GM12878 (cell line): ENCODE data around the gene HINFP. TPM values are rescaled to one million over a fixed set of nuclear protein-coding genes. Genes with fewer than 3 reads are reported as not detected.
A peak's percentile ranks its signal among the peaks of the same experiment; 100 is the strongest.

Experiments used
- ATAC-seq: fragments of 200-7000 bp; cut with Tn5 transposase; 3 replicates; pipeline ENCODE4 v1.9.1; 2020; ENCODE audit warnings: mild to moderate bottlenecking, moderate library complexity
- BruUV-seq: library from RNA; stranded (reverse); fragments of 400-500 nt; replicated peaks from 2 replicates; lab custom pipeline; 2021; lab: Mats Ljungman, UMichigan
- CTCF ChIA-PET: fragments of 300-600 bp; sonication (Branson Sonifier 250); formaldehyde crosslinking; extraction: SDS; loops from one replicate; lab custom pipeline; 2021; ENCODE audit warnings: inconsistent platforms; lab: Yijun Ruan, JAX
- POLR2A ChIA-PET: fragments of 350-600 bp; formaldehyde crosslinking; extraction: SDS; loops from one replicate; lab custom pipeline; 2021; ENCODE audit warnings: inconsistent platforms; lab: Charles Lee
- RAD21 ChIA-PET: fragments of 300-600 bp; sonication (Branson Sonifier 250); formaldehyde crosslinking; loops from one replicate; lab custom pipeline; 2023; ENCODE audit warnings: antibody characterized with exemption; ENCODE audit not compliant: unreplicated experiment; lab: Charles Lee
- SMC1A ChIA-PET: fragments of 300-600 bp; sonication (Branson Sonifier 250); formaldehyde crosslinking; loops from one replicate; lab custom pipeline; 2023; ENCODE audit not compliant: unreplicated experiment, uncharacterized antibody; lab: Charles Lee
- DNase-seq: peaks from one replicate; pipeline ENCODE4 v3.0.0-alpha.2; 2011; ENCODE audit warnings: low read depth, low spot score
- FAIRE-seq: peaks from 3 replicates; lab custom pipeline; 2011; peaks lifted over from hg19 to GRCh38; lab: Jason Lieb, UNC
- H2AFZ ChIP-seq: 2 replicates; pipeline ENCODE4 v1.6.0; 2011; ENCODE audit warnings: low read depth, low read length, control low read depth; ENCODE audit not compliant: control insufficient read depth
- H3K27ac ChIP-seq: 2 replicates; pipeline ENCODE4 v1.5.1; 2011; ENCODE audit warnings: control low read depth; ENCODE audit not compliant: control insufficient read depth, insufficient read depth
- H3K27me3 ChIP-seq, 2 experiments: replicated peaks in 1 of 2; 2 replicates each; pipeline versions ENCODE4 v1.6.0 to v1.6.1; 2011; ENCODE audit warnings: low read length in 1 of 2; ENCODE audit not compliant: control insufficient read depth in 2 of 2, insufficient read depth in 2 of 2
- H3K36me3 ChIP-seq, 2 experiments: 2 replicates each; pipeline ENCODE4 v1.5.1; 2011; ENCODE audit warnings: low read length in 1 of 2; ENCODE audit not compliant: control insufficient read depth in 2 of 2, insufficient read depth in 2 of 2
- H3K4me1 ChIP-seq: 2 replicates; pipeline ENCODE4 v1.6.1; 2011; ENCODE audit warnings: mild to moderate bottlenecking, low read length, moderate library complexity, mixed read lengths; ENCODE audit not compliant: control insufficient read depth, insufficient read depth
- H3K4me2 ChIP-seq: 2 replicates; pipeline ENCODE4 v1.6.0; 2011; ENCODE audit warnings: control low read depth; ENCODE audit not compliant: control insufficient read depth, insufficient read depth
- H3K4me3 ChIP-seq: fragments of 200-600 bp; sonication (generic); 2 replicates; pipeline ENCODE4 v1.5.1; 2016
- H3K79me2 ChIP-seq: 2 replicates; pipeline ENCODE4 v1.6.0; 2011; ENCODE audit warnings: low read length; ENCODE audit not compliant: control insufficient read depth, insufficient read depth
- H3K9ac ChIP-seq: 2 replicates; pipeline ENCODE4 v1.8.0; 2011; ENCODE audit warnings: low read length, control low read depth, mixed read lengths; ENCODE audit not compliant: control insufficient read depth, insufficient read depth
- H3K9me3 ChIP-seq: replicated peaks from 3 replicates; pipeline ENCODE4 v1.5.1; 2011; ENCODE audit warnings: mild to moderate bottlenecking, low read length; ENCODE audit not compliant: control insufficient read depth, insufficient read depth
- H4K20me1 ChIP-seq: 2 replicates; pipeline ENCODE4 v1.6.0; 2011; ENCODE audit not compliant: control insufficient read depth, insufficient read depth
- CBX3 ChIP-seq: fragments of 200-600 bp; sonication (generic); IDR thresholded peaks from 2 replicates; pipeline ENCODE4 v1.6.1; 2016; ENCODE audit warnings: low read depth, borderline replicate concordance
- CBX5 ChIP-seq: sonication (generic); IDR thresholded peaks from 2 replicates; pipeline ENCODE4 v1.6.1; 2016; ENCODE audit warnings: low read depth, moderate library complexity, mild to moderate bottlenecking, inconsistent platforms
- CEBPB ChIP-seq, 2 experiments: fragments of 150-350 bp in 1 of 2; IDR thresholded peaks; 2 replicates each; pipeline ENCODE4 v1.6.1; 2012 to 2014; ENCODE audit warnings: low read depth in 2 of 2, low read length in 2 of 2, borderline replicate concordance in 1 of 2, inconsistent platforms in 1 of 2
- CREB1 ChIP-seq: IDR thresholded peaks from 2 replicates; pipeline ENCODE4 v1.6.1; 2012; ENCODE audit warnings: low read depth, mild to moderate bottlenecking, inconsistent platforms
- EGR1 ChIP-seq, 2 experiments: IDR thresholded peaks; 1 replicate in 1 of 2; 2 replicates in 1 of 2; pipeline ENCODE4 v1.6.1; 2011 to 2012; ENCODE audit warnings: low read depth in 2 of 2, low read length in 2 of 2, borderline replicate concordance in 1 of 2, mild to moderate bottlenecking in 1 of 2, moderate library complexity in 1 of 2
- EP300 ChIP-seq, 2 experiments: fragments of 150-350 bp in 1 of 2; IDR thresholded peaks; 2 replicates each; pipeline ENCODE4 v1.6.1; 2011 to 2012; ENCODE audit warnings: low read depth in 2 of 2, low read length in 2 of 2, borderline replicate concordance in 1 of 2, improper control_type of control experiment in 1 of 2, inconsistent platforms in 1 of 2; ENCODE audit not compliant: control insufficient read depth in 1 of 2
- ETV6 ChIP-seq, 2 experiments: fragments of 450-650 bp in 1 of 2; IDR thresholded peaks in 1 of 2; conservative IDR thresholded peaks in 1 of 2; 2 replicates each; pipeline ENCODE4 v1.6.1; 2014; ENCODE audit warnings: antibody characterized with exemption in 1 of 2, borderline replicate concordance in 1 of 2, low read depth in 1 of 2, mild to moderate bottlenecking in 1 of 2, moderate library complexity in 1 of 2
- HDAC6 ChIP-seq: fragments of 200-600 bp; sonication (generic); IDR thresholded peaks from one replicate; pipeline ENCODE4 v1.8.0; 2017; ENCODE audit warnings: antibody characterized with exemption; ENCODE audit not compliant: unreplicated experiment
- IRF5 ChIP-seq: fragments of 450-650 bp; IDR thresholded peaks from 2 replicates; pipeline ENCODE4 v1.6.1; 2017; ENCODE audit warnings: borderline replicate concordance
- MTA3 ChIP-seq: IDR thresholded peaks from 2 replicates; pipeline ENCODE4 v1.6.1; 2012; ENCODE audit warnings: low read length, inconsistent platforms, borderline replicate concordance
- NFIC ChIP-seq: IDR thresholded peaks from 2 replicates; pipeline ENCODE4 v1.6.1; 2012; ENCODE audit warnings: low read depth, mild to moderate bottlenecking, inconsistent platforms, low read length, moderate library complexity
- NRF1 ChIP-seq: conservative IDR thresholded peaks from 2 replicates; pipeline ENCODE4 v1.6.1; 2011; ENCODE audit warnings: mild to moderate bottlenecking, low read depth, low read length, improper control_type of control experiment
- PBX3 ChIP-seq: IDR thresholded peaks from 2 replicates; pipeline ENCODE4 v1.6.1; 2011; ENCODE audit warnings: mild to moderate bottlenecking, low read depth, low read length, moderate library complexity; ENCODE audit not compliant: insufficient replicate concordance
- RAD21 ChIP-seq: IDR thresholded peaks from 2 replicates; pipeline ENCODE4 v1.6.1; 2011; ENCODE audit warnings: mild to moderate bottlenecking, low read depth, low read length, moderate library complexity; ENCODE audit not compliant: insufficient read depth
- SIX5 ChIP-seq: IDR thresholded peaks from 2 replicates; pipeline ENCODE4 v1.6.1; 2011; ENCODE audit warnings: mild to moderate bottlenecking, low read depth, low read length, moderate library complexity; ENCODE audit not compliant: severe bottlenecking
- SMARCA5 ChIP-seq: fragments of 450-650 bp; IDR thresholded peaks from 2 replicates; pipeline ENCODE4 v1.6.1; 2017; ENCODE audit warnings: mild to moderate bottlenecking
- SMC3 ChIP-seq: IDR thresholded peaks from 2 replicates; pipeline ENCODE4 v1.6.1; 2011; ENCODE audit warnings: low read length, improper control_type of control experiment, borderline replicate concordance
- STAT1 ChIP-seq: fragments of 450-650 bp; conservative IDR thresholded peaks from 2 replicates; pipeline ENCODE4 v1.6.1; 2014; ENCODE audit warnings: antibody characterized with exemption, mild to moderate bottlenecking
- TBL1XR1 ChIP-seq: IDR thresholded peaks from 2 replicates; pipeline ENCODE4 v1.6.1; 2012; ENCODE audit warnings: low read depth, low read length, improper control_type of control experiment
- ZZZ3 ChIP-seq: IDR thresholded peaks from 2 replicates; pipeline ENCODE4 v1.6.1; 2011; ENCODE audit warnings: low read depth; ENCODE audit not compliant: control insufficient read depth, insufficient read length
- WGBS: methylation state at CpG from one replicate; pipeline ENCODE4 v1.1.6; 2016; ENCODE audit warnings: low lambda C conversion rate; ENCODE audit not compliant: insufficient replicate concordance, insufficient coverage; ENCODE audit errors: missing lambda C conversion rate; 5-methylcytosine and 5-hydroxymethylcytosine counted together
- in situ Hi-C: fragments of 300-500 bp; cut with MboI; formaldehyde crosslinking; loops from 9 replicates; pipeline ENCODE4 v1.14.3; 2018; ENCODE audit warnings: mixed read lengths
- intact Hi-C: fragments of 100-400 bp; cut with micrococcal nuclease; formaldehyde crosslinking; loops from one replicate; pipeline ENCODE4 v1.14.2; 2022; ENCODE audit not compliant: unreplicated experiment
- polyA plus RNA-seq, 11 experiments: library from polyadenylated mRNA; depleted of rRNA in 4 of 11; unstranded in 6 of 11; stranded (reverse) in 5 of 11; fragments of >200 nt; fragmentation: Nextera tagmentation in 4 of 11; fragmentation: Illumina TruSeq in 1 of 11; extraction: Ambion mirVana in 4 of 11; extraction: Trizol in 1 of 11; gene quantifications; 1 replicate in 1 of 11; 2 replicates in 10 of 11; pipeline versions ENCODE4 v1.2.1 to v1.2.3, GENCODE V29; 2011 to 2016; ENCODE audit warnings: inconsistent platforms in 2 of 11, missing spikeins in 2 of 11, low read depth in 1 of 11
- total RNA-seq, 4 experiments: library from RNA; depleted of rRNA in 3 of 4; stranded (reverse); fragments of >200 nt in 3 of 4; fragmentation: Illumina TruSeq in 1 of 4; extraction: Trizol in 1 of 4; gene quantifications; 2 replicates each; pipeline versions ENCODE4 v1.2.1 to v1.2.3, GENCODE V29; 2013 to 2021

Gene HINFP
- total and polyA plus RNA-seq, 10 of the 15 experiments (the other 5 are each of a cell fraction or from before 2014, with no cell fraction given): 13.1 to 26.3 (median 18.6) TPM

DNA sequence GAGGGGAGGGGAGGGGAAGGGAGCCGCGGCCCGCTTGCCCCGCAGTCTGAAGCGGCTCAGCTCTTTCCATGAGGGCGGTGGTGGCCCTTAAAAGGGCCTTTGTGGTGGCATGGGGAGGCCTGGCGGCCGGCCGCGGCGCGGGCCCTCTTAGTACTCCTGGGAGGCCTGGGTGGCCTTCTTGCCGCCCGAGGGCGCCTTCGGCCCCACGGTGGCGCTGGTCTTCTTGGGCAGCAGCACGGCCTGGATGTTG, 26.6 kb upstream of the HINFP start:
- H3K36me3 ChIP-seq: peaks cover 14 to 16% of the 10 kb centered on the region in 2 experiments
- SMC1A ChIA-PET: interaction anchor here (1.0 to 1.8 kb wide), 4 partner anchors 12 to 102 kb away, joined by 3 to 6 read pairs (median 3); partner anchors contain the start of genes C2CD2L, HINFP and VPS11
- peaks cover 33% of the 10 kb centered on the region for H3K79me2 ChIP-seq
- POLR2A ChIA-PET: interaction anchor here (0.9 to 6.8 kb wide), 7 partner anchors 9 to 228 kb away, joined by 3 to 69 read pairs (median 4); partner anchors contain the start of genes C2CD2L, HMBS and VPS11
- FAIRE-seq: no peak
- intact Hi-C loops (loop anchor here (1.0 to 2.0 kb wide), 3 partner anchors 27 to 228 kb away; partner anchors contain the start of genes HYOU1 and VPS11), in situ Hi-C loops (no loop called here)
- peak overlapping the region; percentile 83 for H3K4me3 ChIP-seq
- peak overlapping the region; percentile 88 for H3K9ac ChIP-seq
- H4K20me1 ChIP-seq: no peaks in the 10 kb centered on the region
- H3K4me2 ChIP-seq: 0 out of 2 replicates have a peak overlapping the region, but pooled peaks have one; percentile 56
- H3K4me1 ChIP-seq: peaks cover 21% of the 10 kb centered on the region
- 2% methylated on average over 14 of the region's 19 CpGs for WGBS
- RAD21 ChIA-PET: interaction anchor here (0.7 to 1.5 kb wide), 8 partner anchors 10 to 244 kb away, joined by 3 to 6 read pairs (median 4); partner anchors contain the start of genes C2CD2L, HINFP, HMBS and NLRX1
- no peaks in the 10 kb centered on the region for H3K27me3 ChIP-seq
- no TSS peak for BruUV-seq
- CTCF ChIA-PET: interaction anchor here (0.6 to 2.4 kb wide), 10 partner anchors 7 to 230 kb away, joined by 3 to 11 read pairs (median 4); partner anchors contain the start of genes C2CD2L, HINFP, HMBS and VPS11
- H3K27ac ChIP-seq: peak overlapping the region; percentile 60
- peak; percentile 82 for ATAC-seq
- no peaks in the 10 kb centered on the region for H3K9me3 ChIP-seq
- DNase-seq: no peak
- H2AFZ ChIP-seq: no peak overlapping the region
- no peak for TF ChIP-seq PBX3
- no peak for TF ChIP-seq NRF1
- TF ChIP-seq EP300 (IDR thresholded peaks at IDR 0.05; ENCODE audit: borderline replicate concordance in 1 of 2, control insufficient read depth in 1 of 2, low read depth in 2 of 2, low read length in 2 of 2): no peak
- TF ChIP-seq CEBPB (IDR thresholded peaks at IDR 0.05; ENCODE audit: borderline replicate concordance in 1 of 2, low read depth in 2 of 2, low read length in 2 of 2): no peak
- no peak for TF ChIP-seq SIX5
- peak; percentile 54 for TF ChIP-seq RAD21
- TF ChIP-seq EGR1 (IDR thresholded peaks at IDR 0.05; ENCODE audit: borderline replicate concordance in 1 of 2, low read depth in 2 of 2, low read length in 2 of 2): no peak
- no peak for TF ChIP-seq CREB1
- TF ChIP-seq ETV6 (conservative IDR thresholded peaks at IDR 0.05 in 1 of 2, IDR thresholded peaks at IDR 0.05 in 1 of 2; ENCODE audit: borderline replicate concordance in 1 of 2, low read depth in 1 of 2): no peak
- TF ChIP-seq MTA3: no peak
- no peak for TF ChIP-seq CBX3
- no peak for TF ChIP-seq CBX5
- TF ChIP-seq IRF5: no peak
- TF ChIP-seq SMC3: peak; percentile 26; the same call in 1 of the 2 replicates
- no peak for TF ChIP-seq HDAC6
- TF ChIP-seq SMARCA5: 0 out of 2 replicates have a peak, but pooled peaks have one; percentile 67
- TF ChIP-seq TBL1XR1: 0 out of 2 replicates have a peak, but pooled peaks have one; percentile 10
- no peak for TF ChIP-seq NFIC
- TF ChIP-seq ZZZ3: no peak
- TF ChIP-seq STAT1: no peak
